ENCODE data around the gene DACT3.
A peak's percentile ranks its signal among the peaks of the same experiment; 100 is the strongest.
"Not testable (repeated sequence)": the region's sequence is repeated elsewhere in the genome, so short reads cannot be mapped to it uniquely, and the experiment has no call there.

The DACT3 gene

GRCh38 chr19:46629546-46630025 is 31.4 kb downstream of the DACT3 start:
- H3K4ac ChIP-seq (ENCODE audit: low read depth, low read length), result no peak overlapping the region
- H2BK120ac ChIP-seq (ENCODE audit: insufficient read depth, low read length, poor library complexity), result no peak overlapping the region
- no peaks in the 10 kb centered on the region for H3K9me3 ChIP-seq (ENCODE audit: insufficient read depth, low read depth, low read length)
- H3K79me1 ChIP-seq (ENCODE audit: low read length), result no peaks in the 10 kb centered on the region
- no peaks in the 10 kb centered on the region for H3K79me2 ChIP-seq (ENCODE audit: control insufficient read depth, insufficient read depth, low read length, poor library complexity)
- H2AFZ ChIP-seq (ENCODE audit: insufficient read depth, low read length, poor library complexity), result no peak overlapping the region
- H3K18ac ChIP-seq (ENCODE audit: low read length), result no peak overlapping the region
- no peaks in the 10 kb centered on the region for H3K36me3 ChIP-seq (ENCODE audit: control insufficient read depth in 1 of 2, insufficient read depth in 2 of 2, low read length in 2 of 2)
- H3K4me2 ChIP-seq (ENCODE audit: low read length), result no peak overlapping the region
- H4K12ac ChIP-seq (ENCODE audit: low read depth, low read length), result no peak overlapping the region
- H2BK12ac ChIP-seq (ENCODE audit: low read length), result no peak overlapping the region
- no peak overlapping the region for H3K14ac ChIP-seq (ENCODE audit: low read length)
- peaks cover 2% of the 10 kb centered on the region for H3K27me3 ChIP-seq (ENCODE audit: insufficient read depth, low read length)
- no CpG with 5 or more reads among the region's 15 CpGs for WGBS (ENCODE audit: extremely low coverage, insufficient coverage, insufficient read length)
- no peak overlapping the region for H3K4me3 ChIP-seq (ENCODE audit: low read depth, low read length)
- H2AK5ac ChIP-seq (ENCODE audit: low read length), result no peak overlapping the region
- no peak overlapping the region for H4K91ac ChIP-seq (ENCODE audit: low read depth, low read length)
- peaks cover 17 to 23% of the 10 kb centered on the region in 2 experiments for H3K4me1 ChIP-seq (ENCODE audit: control insufficient read depth in 1 of 2, insufficient read depth in 2 of 2, low read length in 2 of 2)
- H4K8ac ChIP-seq (ENCODE audit: low read depth, low read length), result no peak overlapping the region
- H3K27ac ChIP-seq (ENCODE audit: low read depth, low read length), result no peak overlapping the region
- no peak overlapping the region for H3K23ac ChIP-seq (ENCODE audit: low read length)
- H2BK5ac ChIP-seq (ENCODE audit: low read depth, low read length, poor library complexity), result no peak overlapping the region
- DNase-seq, result no peak
- no peak overlapping the region for H3K9ac ChIP-seq (ENCODE audit: low read length)

- H3K27ac ChIP-seq (ENCODE audit: low read depth, low read length); H4K12ac ChIP-seq (ENCODE audit: low read depth, low read length); H3K23ac ChIP-seq (ENCODE audit: low read length); H3K36me3 ChIP-seq (ENCODE audit: control insufficient read depth in 1 of 2, insufficient read depth in 2 of 2, low read length in 2 of 2); H3K9ac ChIP-seq (ENCODE audit: low read length); H3K4me2 ChIP-seq (ENCODE audit: low read length); H2AFZ ChIP-seq (ENCODE audit: insufficient read depth, low read length, poor library complexity); H3K4ac ChIP-seq (ENCODE audit: low read depth, low read length); H2BK5ac ChIP-seq (ENCODE audit: low read depth, low read length, poor library complexity); DNase-seq; H3K79me1 ChIP-seq (ENCODE audit: low read length); H3K14ac ChIP-seq (ENCODE audit: low read length); H2BK120ac ChIP-seq (ENCODE audit: insufficient read depth, low read length, poor library complexity); H3K79me2 ChIP-seq (ENCODE audit: control insufficient read depth, insufficient read depth, low read length, poor library complexity); H3K9me3 ChIP-seq (ENCODE audit: insufficient read depth, low read depth, low read length); H2AK5ac ChIP-seq (ENCODE audit: low read length); H3K27me3 ChIP-seq (ENCODE audit: insufficient read depth, low read length); H3K4me3 ChIP-seq (ENCODE audit: low read depth, low read length); H4K91ac ChIP-seq (ENCODE audit: low read depth, low read length); H4K8ac ChIP-seq (ENCODE audit: low read depth, low read length); H2BK12ac ChIP-seq (ENCODE audit: low read length); H3K18ac ChIP-seq (ENCODE audit: low read length): not testable (repeated sequence)
- H3K4me1 ChIP-seq (ENCODE audit: control insufficient read depth in 1 of 2, insufficient read depth in 2 of 2, low read length in 2 of 2), result peaks cover 17 to 22% of the 10 kb centered on the region in 2 experiments
- WGBS (ENCODE audit: extremely low coverage, insufficient coverage, insufficient read length), result no CpG with 5 or more reads among the region's 7 CpGs
These were observed 32.0 kb downstream of the DACT3 start for GRCh38 chr19:46628970-46629369.

DNA sequence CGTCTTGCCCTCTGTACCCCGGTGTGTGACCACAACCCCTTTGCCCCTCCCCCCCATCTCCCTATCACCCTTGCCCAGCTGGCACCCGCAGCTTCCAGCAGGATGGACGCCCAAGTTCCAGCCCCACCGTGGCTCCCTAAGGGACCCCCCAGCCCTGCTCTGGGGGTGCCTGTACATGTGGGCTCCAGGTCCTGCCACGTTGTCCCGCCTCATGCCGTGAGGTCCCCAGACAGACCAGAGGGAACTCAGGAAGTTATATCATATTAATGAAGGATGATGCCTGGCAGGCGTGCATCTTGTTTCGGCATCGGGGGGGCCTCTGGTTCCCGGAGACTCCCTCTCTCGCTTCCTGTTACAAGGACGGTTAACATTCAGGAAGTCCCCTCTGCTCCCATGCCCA is 34.5 kb downstream of the DACT3 start:
- Histone ChIP-seq H3K4me1 (ENCODE audit: control insufficient read depth in 1 of 2, insufficient read depth in 2 of 2, low read length in 2 of 2) (peaks cover 16 to 20% of the 10 kb centered on the region in 2 experiments), H3K27me3 (ENCODE audit: insufficient read depth, low read length) (no peaks in the 10 kb centered on the region), H3K14ac (ENCODE audit: low read length) (no peak overlapping the region), H3K79me2 (ENCODE audit: control insufficient read depth, insufficient read depth, low read length, poor library complexity) (no peaks in the 10 kb centered on the region), H4K8ac (ENCODE audit: low read depth, low read length) (no peak overlapping the region), H2BK12ac (ENCODE audit: low read length) (no peak overlapping the region), H3K18ac (ENCODE audit: low read length) (no peak overlapping the region), H2BK5ac (ENCODE audit: low read depth, low read length, poor library complexity) (no peak overlapping the region), H3K4ac (ENCODE audit: low read depth, low read length) (no peak overlapping the region), H3K9me3 (ENCODE audit: insufficient read depth, low read depth, low read length) (no peaks in the 10 kb centered on the region), H4K91ac (ENCODE audit: low read depth, low read length) (peak overlapping the region; percentile 7), H3K36me3 (ENCODE audit: control insufficient read depth in 1 of 2, insufficient read depth in 2 of 2, low read length in 2 of 2) (no peaks in the 10 kb centered on the region), H2BK120ac (ENCODE audit: insufficient read depth, low read length, poor library complexity) (no peak overlapping the region), H3K9ac (ENCODE audit: low read length) (no peak overlapping the region), H3K4me2 (ENCODE audit: low read length) (no peak overlapping the region), H4K12ac (ENCODE audit: low read depth, low read length) (no peak overlapping the region), H3K23ac (ENCODE audit: low read length) (no peak overlapping the region), H3K79me1 (ENCODE audit: low read length) (peaks cover under 1% of the 10 kb centered on the region), H3K27ac (ENCODE audit: low read depth, low read length) (no peak overlapping the region), H2AK5ac (ENCODE audit: low read length) (peak overlapping the region; percentile 48), H3K4me3 (ENCODE audit: low read depth, low read length) (no peak overlapping the region), H2AFZ (ENCODE audit: insufficient read depth, low read length, poor library complexity) (no peak overlapping the region)
- no CpG with 5 or more reads among the region's 14 CpGs for WGBS (ENCODE audit: extremely low coverage, insufficient coverage, insufficient read length)
- no peak for DNase-seq

GRCh38 chr19:46625731-46626130 is 35.3 kb downstream of the DACT3 start:
- H3K27ac ChIP-seq (ENCODE audit: low read depth, low read length), result no peak overlapping the region
- no CpG with 5 or more reads among the region's 12 CpGs for whole genome bisulfite sequencing (ENCODE audit: extremely low coverage, insufficient coverage, insufficient read length)

More at GRCh38 chr19:46625731-46626130, 35.3 kb downstream of the DACT3 start:
- H3K4me1 ChIP-seq (ENCODE audit: control insufficient read depth in 1 of 2, insufficient read depth in 2 of 2, low read length in 2 of 2), result peaks cover 20 to 24% of the 10 kb centered on the region in 2 experiments
- no peak overlapping the region for H3K4me3 ChIP-seq (ENCODE audit: low read depth, low read length)
- no peak overlapping the region for H2BK5ac ChIP-seq (ENCODE audit: low read depth, low read length, poor library complexity)
- H4K91ac ChIP-seq (ENCODE audit: low read depth, low read length), result peak overlapping the region; percentile 7
- no peaks in the 10 kb centered on the region for H3K79me2 ChIP-seq (ENCODE audit: control insufficient read depth, insufficient read depth, low read length, poor library complexity)
- H2BK120ac ChIP-seq (ENCODE audit: insufficient read depth, low read length, poor library complexity), result no peak overlapping the region
- no peak overlapping the region for H2AFZ ChIP-seq (ENCODE audit: insufficient read depth, low read length, poor library complexity)
- no peaks in the 10 kb centered on the region for H3K27me3 ChIP-seq (ENCODE audit: insufficient read depth, low read length)
- H3K4me2 ChIP-seq (ENCODE audit: low read length), result no peak overlapping the region
- no peak overlapping the region for H3K4ac ChIP-seq (ENCODE audit: low read depth, low read length)
- H3K36me3 ChIP-seq (ENCODE audit: control insufficient read depth in 1 of 2, insufficient read depth in 2 of 2, low read length in 2 of 2), result no peaks in the 10 kb centered on the region
- no peak overlapping the region for H3K14ac ChIP-seq (ENCODE audit: low read length)
- H3K79me1 ChIP-seq (ENCODE audit: low read length), result peaks cover 4% of the 10 kb centered on the region
- no peak for DNase-seq
- peak overlapping the region; percentile 0 for H2AK5ac ChIP-seq (ENCODE audit: low read length)
- H3K18ac ChIP-seq (ENCODE audit: low read length), result no peak overlapping the region
- no peaks in the 10 kb centered on the region for H3K9me3 ChIP-seq (ENCODE audit: insufficient read depth, low read depth, low read length)
- H4K8ac ChIP-seq (ENCODE audit: low read depth, low read length), result no peak overlapping the region
- no peak overlapping the region for H3K9ac ChIP-seq (ENCODE audit: low read length)
- no peak overlapping the region for H3K23ac ChIP-seq (ENCODE audit: low read length)
- H4K12ac ChIP-seq (ENCODE audit: low read depth, low read length), result no peak overlapping the region
- H2BK12ac ChIP-seq (ENCODE audit: low read length), result peak overlapping the region; percentile 37
